ENCODE results near the gene TBC1D4.

DNA sequence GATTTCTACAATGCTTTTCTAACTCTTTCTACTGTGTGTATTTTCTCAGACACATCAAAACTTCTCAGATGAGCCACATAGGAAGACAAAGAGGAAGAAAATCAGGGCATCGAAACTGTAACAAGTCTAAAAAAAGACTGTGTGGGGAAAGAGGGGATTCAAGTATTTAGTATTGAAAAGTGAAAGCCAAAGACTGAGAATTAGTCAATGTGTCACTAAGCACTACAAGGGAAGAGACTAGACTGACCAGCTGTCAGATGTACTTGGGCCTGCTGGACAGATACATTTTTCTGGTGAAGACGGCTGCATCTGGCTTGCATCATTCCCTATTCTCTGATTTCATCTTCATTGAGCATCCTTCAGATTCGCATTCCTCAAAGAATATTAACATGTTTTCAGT, 30.3 kb upstream of the TBC1D4 start:
- no peak for TF ChIP-seq NRF1 (IDR thresholded peaks at IDR 0.05; ENCODE audit: low read depth, low read length)
- TF ChIP-seq, protein P1, sequence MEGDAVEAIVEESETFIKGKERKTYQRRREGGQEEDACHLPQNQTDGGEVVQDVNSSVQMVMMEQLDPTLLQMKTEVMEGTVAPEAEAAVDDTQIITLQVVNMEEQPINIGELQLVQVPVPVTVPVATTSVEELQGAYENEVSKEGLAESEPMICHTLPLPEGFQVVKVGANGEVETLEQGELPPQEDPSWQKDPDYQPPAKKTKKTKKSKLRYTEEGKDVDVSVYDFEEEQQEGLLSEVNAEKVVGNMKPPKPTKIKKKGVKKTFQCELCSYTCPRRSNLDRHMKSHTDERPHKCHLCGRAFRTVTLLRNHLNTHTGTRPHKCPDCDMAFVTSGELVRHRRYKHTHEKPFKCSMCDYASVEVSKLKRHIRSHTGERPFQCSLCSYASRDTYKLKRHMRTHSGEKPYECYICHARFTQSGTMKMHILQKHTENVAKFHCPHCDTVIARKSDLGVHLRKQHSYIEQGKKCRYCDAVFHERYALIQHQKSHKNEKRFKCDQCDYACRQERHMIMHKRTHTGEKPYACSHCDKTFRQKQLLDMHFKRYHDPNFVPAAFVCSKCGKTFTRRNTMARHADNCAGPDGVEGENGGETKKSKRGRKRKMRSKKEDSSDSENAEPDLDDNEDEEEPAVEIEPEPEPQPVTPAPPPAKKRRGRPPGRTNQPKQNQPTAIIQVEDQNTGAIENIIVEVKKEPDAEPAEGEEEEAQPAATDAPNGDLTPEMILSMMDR (IDR thresholded peaks at IDR 0.05), result no peak

Measured in SK-N-SH (cell line).